ENCODE data around the gene NKPD1. TPM values are rescaled to one million over a fixed set of nuclear protein-coding genes. Genes with fewer than 3 reads are reported as not detected.

The NKPD1 gene
- total RNA-seq, 4 donors from 2014 or later: 1.1 to 4.2 (median 2.9) TPM

DNA sequence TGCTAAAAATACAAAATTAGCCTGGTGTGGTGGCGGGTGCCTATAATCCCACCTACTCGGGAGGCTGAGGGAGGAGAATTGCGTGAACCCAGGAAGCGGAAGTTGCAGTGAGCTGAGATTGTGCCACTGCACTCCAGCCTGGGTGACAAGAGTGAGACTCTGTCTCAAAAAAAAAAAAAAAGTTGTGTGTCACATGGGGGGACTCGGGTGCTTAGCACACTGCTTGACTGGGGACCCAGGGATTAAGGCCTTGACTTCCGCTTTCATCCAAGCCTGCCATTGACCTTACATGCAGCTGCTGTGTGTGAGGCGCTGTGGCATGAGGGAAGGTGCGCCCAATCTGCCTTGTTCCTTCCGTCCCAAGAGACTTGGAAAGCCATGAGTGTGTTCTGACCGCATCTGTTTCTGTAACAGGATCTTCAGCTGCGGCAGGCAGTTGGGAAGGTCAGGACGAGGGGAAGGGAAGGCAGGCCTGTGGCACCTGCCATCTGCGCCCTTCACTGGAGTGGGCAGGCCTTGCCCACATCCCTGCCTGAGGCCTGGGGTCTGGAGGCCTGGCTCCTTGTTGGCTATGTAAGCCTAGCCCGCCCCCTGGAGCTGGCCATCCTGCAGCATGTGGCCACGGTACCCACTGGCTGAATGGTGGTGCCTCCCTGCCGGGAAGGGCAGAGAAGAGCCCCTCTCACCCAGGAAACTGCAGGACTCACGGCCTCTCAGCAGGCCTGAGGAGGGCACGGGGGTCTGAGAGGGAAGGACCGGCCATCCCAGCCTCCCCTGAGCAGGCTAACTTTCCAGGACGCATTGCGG is 44.8 kb downstream of the NKPD1 start:
- no peak overlapping the region for H3K27ac ChIP-seq

DNA sequence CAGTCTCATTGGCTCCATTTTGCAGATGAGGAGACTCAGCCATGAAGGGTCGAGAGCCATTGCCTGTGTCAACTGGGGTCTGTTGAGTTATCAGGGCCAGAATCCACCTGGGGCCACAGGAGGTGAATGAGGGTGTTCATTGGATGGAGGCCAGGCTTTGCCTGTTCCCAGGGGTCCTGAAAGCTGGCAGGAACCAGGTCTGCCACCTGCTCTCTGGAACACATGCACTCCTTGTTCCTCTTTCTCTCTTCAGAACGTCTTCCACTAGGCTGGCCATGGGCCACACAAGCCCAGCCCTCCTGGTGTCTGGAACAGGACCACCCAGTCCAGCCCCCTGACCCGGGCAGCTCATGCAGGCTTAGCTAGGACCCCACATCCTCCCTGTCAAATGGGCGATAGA is 46.7 kb downstream of the NKPD1 start:
- 63% methylated on average over 1 of the region's 4 CpGs; no CpG with 5 or more reads in 1 of the 2 donors for WGBS, 2 donors
- Histone ChIP-seq H3K27me3 (no peaks in the 10 kb centered on the region), H3K9me3 (no peaks in the 10 kb centered on the region), H3K4me1 (peaks cover 0 to 68% (median 14%) of the 10 kb centered on the region in 3 donors), H3K36me3 (peaks cover 0 to 4% (median 0%) of the 10 kb centered on the region in 3 donors), H3K4me3 (no peak overlapping the region), H3K27ac (no peak overlapping the region)
- intact Hi-C loops (cut with DNase I): no loop called here
- DNase-seq: no peak
- no peak for TF ChIP-seq POLR2A (IDR thresholded peaks at IDR 0.05)
- TF ChIP-seq, protein P1, sequence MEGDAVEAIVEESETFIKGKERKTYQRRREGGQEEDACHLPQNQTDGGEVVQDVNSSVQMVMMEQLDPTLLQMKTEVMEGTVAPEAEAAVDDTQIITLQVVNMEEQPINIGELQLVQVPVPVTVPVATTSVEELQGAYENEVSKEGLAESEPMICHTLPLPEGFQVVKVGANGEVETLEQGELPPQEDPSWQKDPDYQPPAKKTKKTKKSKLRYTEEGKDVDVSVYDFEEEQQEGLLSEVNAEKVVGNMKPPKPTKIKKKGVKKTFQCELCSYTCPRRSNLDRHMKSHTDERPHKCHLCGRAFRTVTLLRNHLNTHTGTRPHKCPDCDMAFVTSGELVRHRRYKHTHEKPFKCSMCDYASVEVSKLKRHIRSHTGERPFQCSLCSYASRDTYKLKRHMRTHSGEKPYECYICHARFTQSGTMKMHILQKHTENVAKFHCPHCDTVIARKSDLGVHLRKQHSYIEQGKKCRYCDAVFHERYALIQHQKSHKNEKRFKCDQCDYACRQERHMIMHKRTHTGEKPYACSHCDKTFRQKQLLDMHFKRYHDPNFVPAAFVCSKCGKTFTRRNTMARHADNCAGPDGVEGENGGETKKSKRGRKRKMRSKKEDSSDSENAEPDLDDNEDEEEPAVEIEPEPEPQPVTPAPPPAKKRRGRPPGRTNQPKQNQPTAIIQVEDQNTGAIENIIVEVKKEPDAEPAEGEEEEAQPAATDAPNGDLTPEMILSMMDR (IDR thresholded peaks at IDR 0.05): no peak

More for the DNA sequence above, 44.8 kb downstream of the NKPD1 start:
- TF ChIP-seq, protein P1 (IDR thresholded peaks at IDR 0.05): no peak
- no peak for TF ChIP-seq POLR2A (IDR thresholded peaks at IDR 0.05)
- peaks cover 0 to 79% (median 14%) of the 10 kb centered on the region in 3 donors for H3K4me1 ChIP-seq
- no peaks in the 10 kb centered on the region for H3K27me3 ChIP-seq
- intact Hi-C loops (cut with DNase I): no loop called here
- WGBS, 2 donors: 81 to 91% methylated on average over 7 to 8 of the region's 21 CpGs
- DNase-seq: no peak
- no peaks in the 10 kb centered on the region for H3K9me3 ChIP-seq
- H3K36me3 ChIP-seq: no peaks in the 10 kb centered on the region
- H3K4me3 ChIP-seq: no peak overlapping the region

DNA sequence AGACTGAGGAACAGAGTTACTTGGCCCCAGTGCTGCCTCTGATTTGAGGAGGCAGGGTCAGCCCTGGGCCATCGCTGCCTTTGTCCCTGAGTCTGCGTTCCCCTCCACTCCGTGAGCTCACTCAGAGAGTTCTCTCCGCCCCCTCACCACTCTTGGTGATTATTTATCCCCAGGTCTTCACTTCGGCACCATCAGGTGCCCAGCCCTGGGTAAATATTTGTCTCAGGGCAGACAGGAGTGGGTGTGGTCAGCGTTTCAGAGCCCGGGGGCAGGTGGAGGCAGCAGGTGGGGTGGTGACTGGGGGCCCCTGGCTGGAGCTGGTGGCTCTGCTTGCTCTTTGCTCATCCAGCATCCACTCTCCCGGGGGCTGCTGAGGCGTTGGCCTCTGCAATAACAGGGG is 47.2 kb downstream of the NKPD1 start:
- H3K27me3 ChIP-seq: no peaks in the 10 kb centered on the region
- peaks cover 0 to 4% (median 0%) of the 10 kb centered on the region in 3 donors for H3K36me3 ChIP-seq
- intact Hi-C loops (cut with DNase I): no loop called here
- no peak for DNase-seq
- no peak overlapping the region for H3K27ac ChIP-seq
- WGBS, 2 donors: 53 to 94% methylated on average over 3 to 7 of the region's 9 CpGs
- TF ChIP-seq, protein P1 (IDR thresholded peaks at IDR 0.05): no peak
- TF ChIP-seq POLR2A (IDR thresholded peaks at IDR 0.05): no peak
- H3K4me1 ChIP-seq: peaks cover 0 to 66% (median 14%) of the 10 kb centered on the region in 3 donors
- H3K9me3 ChIP-seq: no peaks in the 10 kb centered on the region
- no peak overlapping the region for H3K4me3 ChIP-seq

DNA sequence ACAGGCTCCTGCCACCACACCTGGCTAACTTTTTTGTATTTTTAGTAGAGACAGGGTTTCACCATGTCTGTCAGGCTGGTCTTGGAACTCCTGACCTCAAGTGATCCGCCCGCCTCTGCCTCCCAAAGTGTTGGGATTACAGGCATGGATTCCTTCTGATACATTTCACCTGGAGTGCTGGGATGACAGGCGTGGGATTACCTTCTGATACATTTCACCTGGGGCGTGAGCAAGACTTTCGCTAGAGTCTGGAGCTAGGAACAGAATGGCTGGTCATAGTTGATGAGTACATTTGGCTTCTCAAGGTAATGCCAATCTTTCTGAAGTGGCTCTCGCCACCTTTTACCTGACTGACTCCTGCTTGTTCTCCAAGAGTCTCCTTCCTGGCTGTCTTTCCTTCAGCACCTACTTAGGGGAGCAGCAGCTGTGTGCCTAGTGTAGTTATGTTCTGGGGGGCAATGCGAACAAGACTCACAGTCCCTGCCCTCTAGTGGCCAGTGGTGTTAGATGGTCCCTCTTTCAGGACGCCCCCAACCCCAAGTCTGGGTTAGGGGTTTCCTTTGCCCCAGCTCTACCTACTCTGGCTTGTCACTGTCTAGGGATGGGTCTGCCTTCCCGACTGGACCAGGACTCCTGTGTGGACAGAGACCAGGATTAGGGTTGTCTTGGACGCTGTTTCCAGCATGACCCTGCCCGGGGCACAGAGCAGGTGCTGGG is 48.5 kb downstream of the NKPD1 start:
- 89 to 93% methylated on average over 4 to 5 of the region's 11 CpGs for WGBS, 2 donors
- intact Hi-C loops (cut with DNase I): no loop called here
- Histone ChIP-seq H3K4me3 (no peak overlapping the region), H3K36me3 (peaks cover 0 to 4% (median 0%) of the 10 kb centered on the region in 3 donors), H3K9me3 (no peaks in the 10 kb centered on the region), H3K27ac (no peak overlapping the region), H3K4me1 (peaks cover 0 to 53% (median 13%) of the 10 kb centered on the region in 3 donors), H3K27me3 (no peaks in the 10 kb centered on the region)
- DNase-seq: no peak
- TF ChIP-seq, protein P1 (IDR thresholded peaks at IDR 0.05): no peak
- TF ChIP-seq POLR2A (IDR thresholded peaks at IDR 0.05): no peak

Other genes starting within 250 kb of the NKPD1 start
- gene APOC1, start 246.4 kb downstream of the NKPD1 start, total RNA-seq: 1 to 10 TPM; 1.4 to 7.5 (median 4.1) TPM
- gene APOC4, start 218.7 kb downstream of the NKPD1 start, total RNA-seq: not detected
- 1 to 10 TPM in 1 of 4 donors, not detected in 3; 1.6 TPM for gene APOC2, start 214.9 kb downstream of the NKPD1 start, total RNA-seq
- gene CLPTM1, start 205.6 kb downstream of the NKPD1 start, total RNA-seq: 10 to 100 TPM; 44.2 to 76.9 (median 56.3) TPM
- gene RELB, start 159.5 kb downstream of the NKPD1 start, total RNA-seq: 10 to 100 TPM in 1 of 4 donors, 1 to 10 TPM in 3; 4.8 to 11.8 (median 7.6) TPM
- gene CLASRP, start 121.9 kb downstream of the NKPD1 start, total RNA-seq: 100 to 1,000 TPM in 1 of 4 donors, 10 to 100 TPM in 3; 46.4 to 122 (median 64.0) TPM
- gene ZNF296, start 84.5 kb downstream of the NKPD1 start, total RNA-seq: 10 to 100 TPM in 1 of 4 donors, 1 to 10 TPM in 3; 4.0 to 17.7 (median 4.5) TPM
- 10 to 100 TPM; 22.3 to 28.0 (median 25.4) TPM for gene GEMIN7, start 81.7 kb downstream of the NKPD1 start, total RNA-seq
- 10 to 100 TPM; 25.1 to 35.5 (median 30.8) TPM for gene PPP1R37, start 67.8 kb downstream of the NKPD1 start, total RNA-seq
- gene TRAPPC6A, start 17.3 kb upstream of the NKPD1 start, total RNA-seq: 10 to 100 TPM in 3 of 4 donors, 1 to 10 TPM in 1; 5.4 to 27.8 (median 18.0) TPM
- 10 to 100 TPM in 2 of 4 donors, 1 to 10 TPM in 2; 7.9 to 18.4 (median 10.4) TPM for gene BLOC1S3, start 17.8 kb upstream of the NKPD1 start, total RNA-seq
- gene EXOC3L2, start 84.4 kb upstream of the NKPD1 start, total RNA-seq: 1 to 10 TPM in 1 of 4 donors, under 1 TPM in 3; 0.29 to 1.5 (median 0.80) TPM
- 10 to 100 TPM in 3 of 4 donors, 1 to 10 TPM in 1; 6.4 to 19.6 (median 14.9) TPM for gene MARK4, start 90.3 kb upstream of the NKPD1 start, total RNA-seq
- gene CKM, start 161.9 kb upstream of the NKPD1 start, total RNA-seq: not detected
- gene KLC3, start 179.8 kb upstream of the NKPD1 start, total RNA-seq: 10 to 100 TPM; 17.3 to 32.2 (median 27.0) TPM
- 1 to 10 TPM; 6.6 to 8.8 (median 7.2) TPM for gene ERCC2, start 209.6 kb upstream of the NKPD1 start, total RNA-seq
- gene PPP1R13L, start 244.1 kb upstream of the NKPD1 start, total RNA-seq: 100 to 1,000 TPM in 2 of 4 donors, 10 to 100 TPM in 2; 53.1 to 166 (median 87.8) TPM
- gene POLR1G, start 245.7 kb upstream of the NKPD1 start, total RNA-seq: 10 to 100 TPM in 1 of 4 donors, 1 to 10 TPM in 3; 7.3 to 12.4 (median 9.8) TPM